Ramos (cell line): ENCODE data around the gene DOHH.

Experiments
- in situ Hi-C: fragments of 300-500 bp; cut with MboI; formaldehyde crosslinking; loops from one replicate; pipeline ENCODE4 v1.14.3; 2022; ENCODE audit warnings: low sequenced_read_pairs; ENCODE audit not compliant: unreplicated experiment

DOHH gene

DNA sequence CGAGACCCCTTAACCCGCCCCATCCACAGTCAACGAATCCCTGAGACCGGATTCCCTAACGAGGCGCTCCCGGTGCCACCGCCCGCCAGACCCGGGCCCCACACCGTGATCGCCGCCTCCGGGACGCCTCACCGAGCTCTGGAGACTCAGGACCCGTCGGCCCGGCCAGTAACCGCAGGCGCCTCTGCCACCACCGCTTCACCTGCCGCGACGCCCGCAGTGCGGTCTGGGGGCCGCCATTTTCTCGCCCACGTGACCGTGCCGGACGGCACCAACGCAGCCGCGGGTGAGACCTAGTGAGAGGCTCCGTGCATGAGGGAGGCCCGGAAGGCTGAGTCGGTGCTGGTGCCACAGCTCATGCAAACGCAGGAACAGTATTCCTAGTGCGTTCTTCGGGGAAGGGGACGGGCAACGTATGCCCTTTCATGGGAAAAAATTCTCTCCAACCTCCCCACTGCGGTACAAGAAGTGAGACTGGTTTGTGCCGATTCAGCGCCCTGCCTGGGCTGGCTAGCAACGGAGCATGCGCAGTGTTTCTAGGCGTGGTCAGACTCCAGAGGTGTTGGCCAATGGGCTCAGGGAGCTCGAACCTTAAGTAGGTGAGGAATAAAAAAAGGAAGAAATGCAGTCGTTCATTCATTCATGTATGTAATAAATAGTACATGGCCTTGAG lies at the start of gene DOHH:
TSS of gene DOHH (minus strand) at position 246 of the 673 bp plus-strand sequence. CDS start 3,860 bp downstream, outside the sequence.
- in situ Hi-C loops = no loop called here

DNA sequence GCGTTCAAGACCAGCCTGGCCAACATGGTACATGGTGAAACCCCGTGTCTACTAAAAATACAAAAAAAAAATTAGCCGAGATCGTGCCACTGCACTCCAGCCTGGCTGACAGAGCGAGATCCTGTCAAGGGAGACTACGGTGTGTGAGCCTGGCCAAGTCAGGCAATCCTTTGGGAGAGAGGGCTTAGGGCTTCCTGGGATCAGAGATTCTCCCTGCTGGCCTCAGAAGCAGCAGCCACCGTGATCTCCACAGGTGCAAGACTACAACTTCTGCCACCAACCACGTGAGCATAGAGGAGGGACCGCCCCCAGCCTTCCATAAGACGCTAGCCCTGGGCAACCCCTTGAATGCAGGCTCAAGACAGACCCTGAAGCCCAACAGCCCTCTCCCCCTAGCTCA lies 49.3 kb upstream of the DOHH start:
- in situ Hi-C loops = loop anchor here (10.0 kb wide), 1 partner anchor 65 kb away; no protein-coding TSS in a partner anchor

GRCh38 chr19:3548606-3549005 lies 48.1 kb upstream of the DOHH start:
- in situ Hi-C loops = loop anchor here (10.0 kb wide), 1 partner anchor 66 kb away; no protein-coding TSS in a partner anchor

GRCh38 chr19:3547767-3548282 lies 47.4 kb upstream of the DOHH start:
- in situ Hi-C loops = loop anchor here (10.0 kb wide), 1 partner anchor 67 kb away; no protein-coding TSS in a partner anchor

DNA sequence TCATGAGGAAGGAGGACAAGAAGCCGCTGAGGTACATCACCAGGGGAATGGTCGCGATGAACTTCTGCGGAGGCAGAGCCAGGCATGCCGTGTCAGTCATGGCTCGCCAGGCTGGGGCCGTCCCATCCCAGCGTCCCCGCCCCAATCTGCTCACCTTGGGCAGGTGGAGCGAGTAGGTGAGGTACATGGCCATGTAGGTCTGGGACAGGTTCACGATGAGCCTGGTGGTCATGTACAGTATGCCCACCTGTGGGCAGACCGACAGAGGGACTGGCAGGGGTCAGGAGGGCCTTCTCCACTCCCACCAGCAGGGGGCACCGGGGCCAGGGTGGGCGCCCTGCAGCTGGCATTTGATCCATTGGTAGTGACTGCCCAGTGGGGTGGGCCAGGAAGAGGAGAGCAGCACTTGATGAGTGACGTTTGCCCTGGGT lies 46.8 kb upstream of the DOHH start:
- in situ Hi-C loops = loop anchor here (10.0 kb wide), 1 partner anchor 67 kb away; no protein-coding TSS in a partner anchor

GRCh38 chr19:3546119-3546518 lies 45.6 kb upstream of the DOHH start:
- in situ Hi-C loops = loop anchor here (10.0 kb wide), 1 partner anchor 69 kb away; no protein-coding TSS in a partner anchor

- in situ Hi-C loops = loop anchor here (10.0 kb wide), 1 partner anchor 69 kb away; no protein-coding TSS in a partner anchor
Measured at GRCh38 chr19:3545669-3546034, 45.2 kb upstream of the DOHH start.

DNA sequence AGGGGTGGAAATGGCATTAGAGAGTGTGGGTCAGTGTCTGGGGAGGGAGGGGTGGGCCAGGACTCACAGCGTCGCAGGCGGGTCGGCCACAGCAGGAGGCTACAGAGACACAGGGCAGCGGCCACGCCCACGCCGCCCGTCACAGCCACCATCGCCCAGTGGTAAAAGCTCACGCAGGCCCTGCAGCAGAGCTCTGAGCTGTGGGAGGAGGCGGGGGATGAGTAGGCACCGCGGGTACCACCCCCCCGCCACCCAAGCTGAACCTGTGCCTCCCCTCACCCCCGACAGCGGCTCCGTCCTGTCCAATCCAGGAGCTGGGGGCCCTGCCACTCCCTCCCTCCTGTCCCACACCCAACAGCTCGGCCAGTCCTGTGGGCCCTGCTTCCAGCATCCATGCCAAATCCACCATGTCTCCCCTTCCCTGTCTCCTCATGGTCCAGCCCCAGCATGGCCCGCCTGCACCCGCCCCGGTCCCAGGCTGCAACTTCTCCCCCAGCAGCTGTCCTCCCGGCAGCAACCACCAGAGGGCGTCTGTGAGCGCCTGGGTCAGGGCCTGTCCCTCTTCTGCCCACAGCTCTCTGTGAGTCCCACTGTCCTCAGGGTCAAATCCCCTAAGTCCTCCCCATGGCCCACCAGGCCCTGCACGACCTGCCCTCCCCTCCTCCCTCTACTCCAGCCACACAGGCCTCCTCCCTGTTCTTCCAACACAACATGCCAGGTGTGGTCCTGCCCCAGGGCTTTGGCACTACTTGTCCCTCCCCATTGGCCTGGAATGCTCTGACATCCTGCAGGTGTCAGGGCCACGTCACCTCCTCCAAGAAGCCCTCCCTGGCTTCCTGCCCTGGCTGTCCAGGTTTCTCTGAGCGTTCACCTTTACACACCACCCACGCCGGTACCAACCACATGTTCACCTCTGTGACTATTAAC lies 44.5 kb upstream of the DOHH start:
- in situ Hi-C loops = loop anchor here (10.0 kb wide), 1 partner anchor 70 kb away; no protein-coding TSS in a partner anchor

DNA sequence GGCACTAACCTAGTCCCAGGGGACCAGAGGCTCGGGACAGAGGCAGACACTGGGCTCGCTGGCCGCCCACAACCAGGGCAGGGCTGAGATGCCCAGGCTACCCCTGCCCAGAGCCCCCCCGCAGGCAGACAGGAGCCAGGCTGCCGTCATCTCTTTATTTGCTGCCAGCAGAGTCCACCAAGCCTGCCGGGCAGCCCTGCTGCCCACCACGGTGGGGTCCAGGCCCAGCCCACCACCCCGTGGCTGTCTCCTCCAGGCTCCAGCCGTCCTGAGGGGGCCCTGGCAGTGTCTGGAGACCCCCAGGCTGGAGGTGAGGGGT lies 43.5 kb upstream of the DOHH start:
- in situ Hi-C loops = loop anchor here (10.0 kb wide), 1 partner anchor 71 kb away; no protein-coding TSS in a partner anchor

GRCh38 chr19:3543150-3544057 lies 42.9 kb upstream of the DOHH start:
- in situ Hi-C loops = loop anchor here (10.0 kb wide), 1 partner anchor 71 kb away; no protein-coding TSS in a partner anchor

DNA sequence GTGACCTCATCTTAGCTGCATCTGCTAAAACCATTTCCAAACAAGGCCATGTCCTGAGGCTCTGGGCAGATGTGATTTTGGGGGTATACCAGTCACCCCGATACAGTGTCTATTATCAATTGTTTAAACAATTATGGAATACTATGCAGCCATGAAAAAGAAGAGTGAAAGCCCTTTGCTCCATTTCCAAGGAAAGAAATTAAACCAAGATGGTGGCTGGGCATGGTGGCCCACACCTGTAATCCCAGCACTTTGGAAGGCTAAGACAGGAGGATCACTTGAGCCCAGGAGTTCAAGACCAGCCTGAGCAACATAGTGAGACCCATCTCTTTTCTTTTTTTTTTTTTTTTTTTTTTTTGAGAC lies 39.3 kb upstream of the DOHH start:
- in situ Hi-C loops = loop anchor here (10.0 kb wide), 1 partner anchor 75 kb away; no protein-coding TSS in a partner anchor

GRCh38 chr19:3538965-3539755 lies 38.7 kb upstream of the DOHH start, which contains the start of gene TEKTIP1:
Gene TEKTIP1, plus strand, starts transcription at chr19:3539174. Its CDS starts 4 bp downstream, at chr19:3539178.
- in situ Hi-C loops = no loop called here

DNA sequence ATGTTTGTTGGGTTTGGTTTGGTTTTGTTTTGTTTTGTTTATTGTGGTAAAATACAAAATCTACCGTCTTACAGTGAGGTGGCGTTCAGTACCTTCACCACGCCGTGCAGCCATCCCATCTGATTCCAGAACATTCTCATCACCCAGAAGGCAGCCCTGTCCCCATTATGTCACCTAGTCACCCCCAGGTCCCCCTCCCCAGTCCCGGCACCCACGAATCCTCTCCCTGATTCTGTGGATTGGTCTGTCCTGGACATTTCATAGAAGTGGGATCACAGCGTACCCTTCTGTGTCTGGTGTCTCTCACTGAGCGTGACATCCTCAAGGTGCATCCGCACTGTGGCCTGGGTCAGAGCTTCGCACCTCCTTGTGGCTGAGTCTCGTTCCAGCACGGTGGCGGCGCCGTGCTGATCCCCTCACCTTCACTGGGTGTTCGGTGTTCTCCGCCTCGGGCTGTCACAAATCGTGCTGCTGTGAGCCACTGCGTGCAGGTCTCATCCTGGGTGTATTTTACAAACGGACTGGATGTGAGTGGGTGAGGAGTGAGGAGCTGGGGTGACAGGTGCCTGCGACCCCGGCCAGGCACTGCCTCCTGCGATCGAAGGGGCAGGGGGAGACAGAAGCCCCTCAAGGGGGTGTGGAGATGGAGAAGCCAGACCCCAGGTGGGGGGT lies 37.9 kb upstream of the DOHH start:
- in situ Hi-C loops = no loop called here

DNA sequence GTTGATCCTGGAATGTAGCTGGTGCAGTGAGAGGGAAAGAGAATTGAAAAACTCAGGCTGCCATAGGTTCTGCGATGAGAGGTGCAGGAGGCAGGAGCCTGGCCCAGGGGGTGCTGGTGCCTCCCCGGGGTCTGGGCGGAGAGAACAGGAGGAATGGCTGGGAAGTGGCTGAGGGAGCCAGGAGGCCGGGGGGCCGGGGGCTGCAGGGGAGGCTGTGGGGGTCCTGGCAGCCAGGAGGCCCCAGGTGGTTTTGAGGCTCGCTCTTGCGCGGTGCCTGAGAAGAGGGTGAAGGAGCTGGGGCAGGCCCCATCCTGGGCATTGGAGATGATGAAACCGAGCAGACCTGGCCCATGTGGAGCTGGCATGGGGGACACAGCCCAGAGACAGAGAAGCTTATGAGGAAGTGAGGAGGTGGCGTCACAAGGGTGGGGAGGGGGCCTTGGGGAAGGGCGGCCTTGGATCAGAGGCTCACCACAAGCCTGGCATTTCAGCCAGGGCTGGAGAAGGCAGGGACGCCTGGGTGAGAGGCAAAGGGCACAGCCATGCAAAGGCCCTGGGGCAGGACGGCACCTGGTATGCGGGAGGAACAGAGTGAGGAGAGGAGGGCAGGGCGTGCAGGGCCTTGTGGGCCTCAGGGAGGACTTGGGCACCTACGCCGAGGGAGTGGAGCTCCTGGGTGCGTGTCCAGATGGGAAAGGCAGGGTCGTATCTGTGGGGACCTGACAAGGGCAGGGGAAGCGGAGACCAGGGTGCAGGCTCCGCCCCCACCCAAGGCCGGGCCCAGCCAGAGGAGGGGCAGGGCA lies 37.2 kb upstream of the DOHH start:
- in situ Hi-C loops = no loop called here

DNA sequence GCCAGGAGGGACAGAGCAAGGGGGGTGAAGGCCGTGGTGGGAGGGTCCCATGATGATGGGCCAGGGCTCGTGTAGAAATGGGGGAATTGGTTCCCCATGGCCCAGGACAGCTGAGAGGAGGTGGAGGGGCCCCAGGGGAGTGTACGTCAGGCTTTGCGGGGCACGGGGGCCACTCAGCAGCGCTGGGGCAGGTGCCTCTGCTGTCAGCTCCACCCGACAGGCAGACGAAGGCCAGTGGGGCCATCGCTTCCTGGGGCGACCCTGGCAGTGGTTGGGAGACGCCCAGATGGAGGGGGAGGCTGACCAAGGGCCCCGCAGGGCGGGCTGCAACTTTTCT lies 36.6 kb upstream of the DOHH start:
- in situ Hi-C loops = no loop called here

DNA sequence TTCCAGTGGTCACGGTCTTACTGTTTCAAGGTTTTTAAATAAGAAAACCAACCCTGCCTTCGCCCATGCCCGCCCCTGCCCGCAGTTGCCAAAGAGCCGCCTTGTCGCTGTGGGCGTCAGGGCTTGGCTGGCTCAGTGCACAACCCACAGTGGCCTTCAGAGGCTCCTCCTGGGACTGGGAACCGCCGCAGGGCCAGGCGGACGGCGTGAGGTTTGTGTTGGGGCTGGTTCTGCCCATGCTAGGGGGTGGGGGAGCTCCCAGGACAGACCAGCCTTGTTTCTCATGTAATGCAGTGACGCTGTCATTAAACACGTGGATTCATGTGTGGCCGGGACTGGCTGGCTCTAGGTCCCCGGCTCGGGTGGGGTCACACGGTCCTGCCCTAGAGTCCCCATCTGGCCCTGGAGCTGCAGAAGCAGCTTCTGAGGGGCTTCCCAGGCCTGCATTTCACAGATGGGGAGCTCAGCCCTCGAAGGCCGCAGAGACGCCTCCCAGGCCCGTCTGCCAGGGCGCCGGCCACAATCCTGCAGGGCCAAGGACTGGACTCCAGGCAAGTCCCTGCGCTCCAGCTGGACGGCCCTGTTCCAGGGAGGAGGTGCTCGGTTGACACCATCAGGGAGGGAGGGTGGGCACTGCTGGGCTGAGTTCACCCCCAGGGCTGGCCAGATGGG lies 36.1 kb upstream of the DOHH start:
- in situ Hi-C loops = no loop called here

DNA sequence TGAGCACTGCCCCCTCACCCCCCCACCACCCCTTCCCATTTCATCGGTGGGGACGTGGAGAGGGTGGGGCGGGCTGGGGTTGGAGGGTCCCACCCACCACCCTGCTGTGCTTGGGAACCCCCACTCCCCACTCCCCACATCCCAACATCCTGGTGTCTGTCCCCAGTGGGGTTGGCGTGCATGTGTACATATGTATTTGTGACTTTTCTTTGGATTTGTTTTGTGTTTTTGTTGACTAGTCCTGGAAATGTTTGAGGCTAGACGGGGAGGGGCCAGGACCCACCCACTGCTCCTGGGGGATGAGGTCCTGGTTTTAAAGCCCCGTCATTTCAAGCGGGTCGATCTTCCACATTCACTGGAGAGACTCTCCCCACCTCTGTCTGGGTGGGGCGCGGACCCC lies 35.5 kb upstream of the DOHH start:
- in situ Hi-C loops = no loop called here
